ENCODE data around the gene MBLAC1.
A peak's percentile ranks its signal among the peaks of the same experiment; 100 is the strongest.

The MBLAC1 gene

DNA sequence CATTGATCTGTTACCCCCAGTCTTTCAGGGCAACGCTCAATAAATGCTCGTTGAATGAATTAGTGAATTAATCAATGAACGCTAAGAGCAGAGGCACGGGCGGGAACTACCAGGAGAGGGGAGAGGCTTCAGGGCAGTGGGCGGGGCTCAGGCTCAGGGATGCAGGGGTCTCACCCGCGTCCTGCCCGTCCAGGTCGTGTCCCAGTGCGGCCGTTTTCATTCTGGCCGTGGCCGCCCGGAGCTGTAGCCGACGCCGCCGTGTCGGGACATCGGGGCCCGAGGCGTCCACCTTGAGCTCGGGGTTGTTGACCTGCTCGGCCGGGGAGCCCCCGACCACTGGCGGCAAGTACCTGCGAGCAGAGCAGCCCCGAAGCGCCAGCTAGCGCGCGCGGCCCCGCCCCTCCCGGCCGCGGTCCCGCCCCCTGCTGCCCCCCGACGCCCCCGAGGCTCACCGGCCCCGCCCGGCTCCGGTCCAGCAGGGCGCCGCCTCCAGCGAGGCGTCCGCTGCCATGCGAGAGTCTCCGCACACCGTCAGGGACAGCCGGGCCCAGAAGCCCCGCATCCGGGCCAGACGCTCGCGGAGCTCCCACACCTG is 44.4 kb downstream of the MBLAC1 start:
- DNase-seq (ENCODE audit: low read depth, low spot score), result no peak

DNA sequence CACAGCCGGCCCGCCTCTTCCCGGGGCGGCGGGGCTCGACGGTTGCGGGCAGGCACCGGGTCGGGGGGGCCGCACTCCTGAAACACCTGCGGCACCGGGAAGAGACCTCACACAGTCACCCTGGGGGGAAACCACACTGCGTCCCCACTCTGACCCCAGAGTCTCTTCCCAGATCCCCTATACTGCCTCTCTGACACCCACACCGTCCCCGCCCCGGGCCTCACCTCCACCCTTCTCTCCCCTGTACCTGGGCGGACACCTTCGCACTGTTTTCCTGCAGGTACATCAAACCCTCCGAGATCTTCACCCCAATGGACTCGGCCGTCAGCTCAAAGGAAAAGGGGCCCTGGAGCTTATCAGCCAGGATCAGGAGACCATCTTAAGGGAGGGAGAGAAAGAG is 45.1 kb downstream of the MBLAC1 start:
- DNase-seq (ENCODE audit: low read depth, low spot score), result no peak

DNA sequence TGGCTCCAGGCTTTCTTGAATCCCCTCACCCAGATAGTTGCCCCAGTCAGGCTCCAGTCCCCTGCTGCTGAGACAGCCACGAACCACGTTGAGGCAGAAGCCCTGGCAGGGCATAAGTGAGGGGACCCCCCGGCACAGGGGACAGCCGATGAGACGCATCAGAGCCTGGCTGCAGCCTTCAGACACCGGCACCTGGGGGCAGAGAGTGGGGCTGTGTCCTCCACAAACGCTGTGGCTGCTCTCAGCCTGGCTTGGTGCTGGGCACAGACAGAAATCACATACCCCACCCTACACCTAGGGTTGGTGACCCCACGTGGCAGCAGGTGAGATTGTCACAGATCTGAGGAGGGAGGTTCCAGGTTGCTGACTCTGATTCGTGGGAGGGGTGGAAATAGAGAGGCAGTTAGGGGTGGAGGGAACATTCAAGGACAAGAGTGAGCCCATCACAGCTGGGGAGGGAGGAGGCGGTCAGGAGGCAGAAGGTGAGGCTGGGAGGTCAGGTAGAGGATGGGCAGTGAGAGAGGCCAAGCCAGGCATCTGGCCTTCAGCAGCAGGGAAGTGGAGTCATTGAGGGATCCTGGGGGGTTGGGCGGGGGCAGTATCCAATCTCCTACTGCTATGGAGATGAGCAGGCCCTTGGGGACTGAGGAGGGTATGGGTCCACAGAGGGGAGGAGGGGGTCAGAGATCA is 47.2 kb downstream of the MBLAC1 start:
- DNase-seq (ENCODE audit: low read depth, low spot score), result no peak

DNA sequence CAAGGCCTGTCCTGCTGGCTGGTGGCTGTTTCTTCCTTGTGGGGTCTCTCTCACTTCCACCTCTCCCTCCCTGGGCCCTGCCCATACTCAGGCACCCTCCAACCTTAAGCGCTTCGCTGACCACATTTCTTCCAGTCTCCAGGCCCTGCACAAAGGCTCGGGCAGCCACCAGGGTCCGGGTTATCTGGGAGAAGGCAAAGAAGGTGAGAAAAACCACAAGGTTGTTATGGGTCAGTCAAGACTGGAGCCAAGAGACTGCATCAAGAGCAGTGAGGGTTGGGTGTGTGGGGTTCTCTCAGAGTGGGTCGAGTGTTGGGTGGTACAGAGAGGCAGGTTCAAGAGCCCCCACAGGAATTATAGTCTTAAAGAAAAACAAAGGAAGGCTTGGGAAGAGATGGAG is 47.8 kb downstream of the MBLAC1 start:
- DNase-seq (ENCODE audit: low read depth, low spot score), result no peak

DNA sequence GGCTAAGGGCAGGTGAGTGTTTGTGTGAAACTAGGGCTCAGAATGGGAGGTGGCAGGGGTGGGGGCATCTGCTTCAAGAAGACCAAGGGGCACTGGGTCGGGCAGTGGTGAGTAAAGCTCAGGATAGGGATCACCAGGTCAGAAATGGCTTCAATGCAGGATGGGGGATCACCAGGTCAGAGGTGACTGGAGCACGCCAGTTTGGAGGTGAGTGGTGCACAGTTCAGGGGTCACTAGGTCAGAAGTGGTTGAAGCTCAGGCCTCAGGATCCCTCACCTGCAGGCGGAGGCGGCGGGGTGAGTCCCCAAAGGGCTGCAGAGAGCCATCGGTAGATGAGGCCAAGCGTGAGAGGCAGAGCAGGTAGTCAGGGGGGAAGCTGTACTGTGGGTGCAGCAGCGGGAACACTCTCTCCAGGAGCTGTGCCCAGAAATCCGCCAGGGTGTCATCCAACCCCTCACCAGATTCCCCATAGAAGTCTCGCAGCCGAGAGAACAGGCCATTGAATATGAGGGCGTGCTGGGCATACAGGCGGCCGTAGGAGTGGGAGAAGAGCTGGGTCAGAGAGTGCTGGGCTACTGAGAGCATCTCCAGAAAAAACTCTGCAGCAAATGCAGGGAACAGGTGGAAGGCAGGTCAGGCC is 48.6 kb downstream of the MBLAC1 start:
- no peak for DNase-seq (ENCODE audit: low read depth, low spot score)

DNA sequence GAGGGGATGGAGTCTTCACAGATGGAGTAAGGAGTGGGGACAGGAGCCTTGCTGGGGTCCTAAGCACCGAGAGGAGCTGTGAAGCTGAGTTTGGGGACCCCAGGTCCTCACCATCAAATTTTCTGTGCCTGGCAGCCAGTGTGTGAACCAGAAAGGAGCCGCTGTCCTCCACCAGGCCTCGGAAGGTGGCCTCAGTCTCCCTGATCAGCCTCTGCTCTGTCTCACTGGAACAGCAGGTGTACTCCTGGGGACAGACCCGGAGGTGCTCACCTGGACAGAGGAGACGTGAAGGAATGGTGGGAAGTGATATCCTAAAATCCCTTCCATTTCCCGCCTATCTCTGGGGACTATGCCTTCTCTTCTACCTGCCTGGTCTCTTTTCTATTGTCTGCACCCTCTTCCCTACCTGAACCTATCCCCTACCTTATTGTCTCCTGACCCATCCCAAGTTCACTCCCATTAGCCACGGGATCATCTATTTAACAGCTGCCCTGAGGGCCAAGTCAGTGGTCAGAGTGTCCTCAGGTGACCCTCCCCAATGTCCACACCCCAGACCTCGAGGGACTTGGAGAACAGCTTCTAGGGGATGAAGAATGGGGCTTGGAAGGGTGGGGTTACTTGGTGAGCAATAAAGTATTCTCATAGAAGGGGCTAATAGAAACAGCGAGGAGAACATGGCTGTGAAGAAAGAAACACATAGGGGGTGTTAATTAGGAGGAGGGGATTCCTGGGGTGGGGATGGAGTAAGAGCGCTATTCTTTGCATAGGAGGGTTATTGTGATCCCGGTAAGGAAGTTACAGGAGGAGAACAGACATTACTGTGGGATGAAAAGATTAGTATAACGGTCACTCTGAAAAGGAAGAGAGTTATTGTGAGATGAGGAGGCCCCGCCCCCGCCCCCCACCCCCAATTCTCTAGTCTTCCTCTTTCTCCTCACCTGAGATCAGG is 49.6 kb downstream of the MBLAC1 start:
- DNase-seq (ENCODE audit: low read depth, low spot score), result no peak

DNA sequence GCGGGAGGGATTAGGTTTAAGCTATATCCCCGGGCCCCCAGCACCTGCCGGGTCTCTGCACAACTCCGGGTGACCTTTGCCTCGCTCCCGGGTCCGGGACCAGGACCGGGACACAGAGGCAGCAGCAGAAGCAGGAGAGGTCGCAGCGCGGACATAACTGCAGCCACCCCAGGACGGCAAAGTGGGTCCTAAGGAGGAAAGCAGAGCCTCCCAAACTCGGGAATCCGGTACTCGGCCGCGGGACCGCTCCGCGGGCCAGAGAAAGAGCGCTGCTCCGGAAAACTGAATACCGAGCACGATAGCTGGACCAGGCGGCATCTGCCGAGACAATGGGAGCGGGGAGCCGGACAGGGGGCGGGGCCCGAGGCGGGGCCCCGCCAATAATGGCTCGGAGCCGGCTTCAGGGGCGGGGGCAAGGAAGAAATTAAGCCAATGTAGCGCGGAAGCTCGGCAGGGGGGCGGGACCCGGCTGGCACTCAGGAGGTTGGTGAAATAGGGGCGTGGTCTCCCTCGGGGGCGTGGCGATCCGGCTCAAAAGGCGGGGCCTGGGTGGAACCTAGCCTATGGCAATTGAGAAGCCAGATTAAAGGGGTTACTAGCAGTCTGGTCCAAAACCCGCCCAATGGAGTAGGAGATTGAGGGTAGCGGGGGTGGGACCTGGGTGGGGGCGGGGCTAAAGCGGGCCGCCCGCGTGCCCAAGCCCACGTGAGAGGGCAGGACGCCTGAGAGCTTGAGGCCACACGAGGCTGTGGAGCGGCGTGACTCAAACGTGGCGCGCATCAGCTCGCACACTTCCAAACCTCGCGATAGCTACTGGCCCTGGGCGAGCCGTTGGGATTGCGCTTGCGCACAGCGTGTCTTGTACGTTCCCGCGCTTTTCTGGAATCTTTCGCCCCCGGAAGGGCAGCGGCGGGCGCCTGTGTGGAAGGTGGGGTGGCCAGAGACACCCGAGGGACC is 50.6 kb downstream of the MBLAC1 start, which contains the start of the genes GPC2 and STAG3:
TSS of gene GPC2 (minus strand) at position 337 of the 957 bp plus-strand sequence. CDS start at position 155, 182 bp downstream.
TSS of gene STAG3 (plus strand) at position 874 of the 957 bp plus-strand sequence. CDS start 2,639 bp downstream, outside the sequence.
- DNase-seq (ENCODE audit: low read depth, low spot score), result peak; percentile 79
